Measurements from ENCODE around the gene ZMAT3. TPM values are rescaled to one million over a fixed set of nuclear protein-coding genes. Genes with fewer than 3 reads are reported as not detected.
"Not testable (repeated sequence)": the region's sequence is repeated elsewhere in the genome, so short reads cannot be mapped to it uniquely, and the experiment has no call there.

The ZMAT3 gene
- total and polyA plus RNA-seq, 7 donors, result 2.4 to 16.9 (median 12.4) TPM

DNA sequence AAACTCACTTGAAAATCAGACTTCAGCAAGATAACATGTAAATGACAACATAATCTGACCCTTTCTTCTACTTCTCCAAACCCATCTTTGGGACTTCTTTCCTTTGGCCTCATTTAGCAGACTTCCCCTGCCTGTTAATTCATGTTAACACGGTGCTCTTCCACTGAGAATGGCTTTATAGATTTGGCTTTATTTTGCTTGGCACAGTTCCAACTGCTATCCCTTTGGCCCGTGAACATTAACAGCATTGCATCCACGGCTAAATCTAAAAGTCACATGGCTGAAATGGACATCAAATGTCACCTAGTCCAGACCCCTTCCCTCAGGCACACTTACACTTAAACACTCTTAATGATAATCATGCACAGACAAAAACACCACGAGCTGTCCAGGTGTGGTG, 3.8 kb downstream of the ZMAT3 start:
- no peak for DNase-seq
- 25 to 61% methylated on average over 4 of the region's 4 CpGs for WGBS, 2 donors

DNA sequence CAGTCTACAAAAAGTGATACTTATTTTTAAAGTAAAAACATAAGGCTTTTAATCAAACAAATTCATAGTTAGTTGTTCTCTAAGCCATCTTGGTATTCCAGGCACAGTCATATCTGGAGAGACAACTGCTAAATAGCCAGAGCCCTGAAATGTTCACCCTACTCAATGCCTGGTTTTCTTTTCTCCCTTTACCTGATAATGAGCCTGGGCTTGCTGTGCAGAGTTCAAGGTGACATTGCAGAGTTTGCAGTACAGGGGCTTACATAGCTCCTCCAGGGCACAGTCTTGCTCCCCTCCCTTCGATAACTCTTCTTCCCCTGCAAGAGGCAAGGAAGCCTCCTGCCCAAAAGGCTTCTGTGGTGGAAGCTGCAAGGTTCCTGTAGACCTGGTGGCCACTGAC, 4.3 kb downstream of the ZMAT3 start:
- H3K4me1 ChIP-seq, result peaks cover 0 to 39% (median 32%) of the 10 kb centered on the region in 4 donors
- 96 to 98% methylated on average over 1 of the region's 1 CpG for WGBS, 2 donors
- TF ChIP-seq POLR2AphosphoS5 (IDR thresholded peaks at IDR 0.05), result no peak
- no peak for TF ChIP-seq EP300 (IDR thresholded peaks at IDR 0.05)
- no peak for TF ChIP-seq POLR2A (IDR thresholded peaks at IDR 0.05)
- TF ChIP-seq, protein P1, sequence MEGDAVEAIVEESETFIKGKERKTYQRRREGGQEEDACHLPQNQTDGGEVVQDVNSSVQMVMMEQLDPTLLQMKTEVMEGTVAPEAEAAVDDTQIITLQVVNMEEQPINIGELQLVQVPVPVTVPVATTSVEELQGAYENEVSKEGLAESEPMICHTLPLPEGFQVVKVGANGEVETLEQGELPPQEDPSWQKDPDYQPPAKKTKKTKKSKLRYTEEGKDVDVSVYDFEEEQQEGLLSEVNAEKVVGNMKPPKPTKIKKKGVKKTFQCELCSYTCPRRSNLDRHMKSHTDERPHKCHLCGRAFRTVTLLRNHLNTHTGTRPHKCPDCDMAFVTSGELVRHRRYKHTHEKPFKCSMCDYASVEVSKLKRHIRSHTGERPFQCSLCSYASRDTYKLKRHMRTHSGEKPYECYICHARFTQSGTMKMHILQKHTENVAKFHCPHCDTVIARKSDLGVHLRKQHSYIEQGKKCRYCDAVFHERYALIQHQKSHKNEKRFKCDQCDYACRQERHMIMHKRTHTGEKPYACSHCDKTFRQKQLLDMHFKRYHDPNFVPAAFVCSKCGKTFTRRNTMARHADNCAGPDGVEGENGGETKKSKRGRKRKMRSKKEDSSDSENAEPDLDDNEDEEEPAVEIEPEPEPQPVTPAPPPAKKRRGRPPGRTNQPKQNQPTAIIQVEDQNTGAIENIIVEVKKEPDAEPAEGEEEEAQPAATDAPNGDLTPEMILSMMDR (IDR thresholded peaks at IDR 0.05), result no peak
- DNase-seq, result no peak
- no peaks in the 10 kb centered on the region for H3K9me3 ChIP-seq
- peaks cover 0 to 20% (median 9%) of the 10 kb centered on the region in 4 donors for H3K36me3 ChIP-seq
- no peak overlapping the region for H3K27ac ChIP-seq
- H3K27me3 ChIP-seq, result no peaks in the 10 kb centered on the region
- no peak overlapping the region for H3K4me3 ChIP-seq
- intact Hi-C loops (cut with DNase I), result no loop called here

More for the DNA sequence above, 3.8 kb downstream of the ZMAT3 start:
- intact Hi-C loops (cut with DNase I), result no loop called here
- no peaks in the 10 kb centered on the region for H3K27me3 ChIP-seq
- H3K27ac ChIP-seq, result no peak overlapping the region
- H3K9me3 ChIP-seq, result no peaks in the 10 kb centered on the region
- peaks cover 0 to 41% (median 34%) of the 10 kb centered on the region in 4 donors for H3K4me1 ChIP-seq
- H3K36me3 ChIP-seq, result peaks cover 0 to 20% (median 9%) of the 10 kb centered on the region in 4 donors
- TF ChIP-seq POLR2A (IDR thresholded peaks at IDR 0.05) (no peak), EP300 (IDR thresholded peaks at IDR 0.05) (no peak)
- TF ChIP-seq, protein P1 (IDR thresholded peaks at IDR 0.05), result no peak
- H3K4me3 ChIP-seq, result no peak overlapping the region

GRCh38 chr3:179063945-179064560, 7.6 kb downstream of the ZMAT3 start:
- TF ChIP-seq, protein P1 (IDR thresholded peaks at IDR 0.05), result no peak
- TF ChIP-seq EP300 (IDR thresholded peaks at IDR 0.05), result no peak
- no peak for TF ChIP-seq POLR2AphosphoS5 (IDR thresholded peaks at IDR 0.05)
- TF ChIP-seq POLR2A (IDR thresholded peaks at IDR 0.05), result no peak
- WGBS, 2 donors, result 76 to 79% methylated on average over 6 of the region's 6 CpGs
- no peak overlapping the region for H3K27ac ChIP-seq
- peaks cover 0 to 20% (median 9%) of the 10 kb centered on the region in 4 donors for H3K36me3 ChIP-seq
- no peaks in the 10 kb centered on the region for H3K27me3 ChIP-seq
- intact Hi-C loops (cut with DNase I), result no loop called here
- H3K4me3 ChIP-seq, result no peak overlapping the region
- peaks cover 0 to 18% (median 16%) of the 10 kb centered on the region in 4 donors for H3K4me1 ChIP-seq
- H3K9me3 ChIP-seq, result no peaks in the 10 kb centered on the region
- no peak for DNase-seq

DNA sequence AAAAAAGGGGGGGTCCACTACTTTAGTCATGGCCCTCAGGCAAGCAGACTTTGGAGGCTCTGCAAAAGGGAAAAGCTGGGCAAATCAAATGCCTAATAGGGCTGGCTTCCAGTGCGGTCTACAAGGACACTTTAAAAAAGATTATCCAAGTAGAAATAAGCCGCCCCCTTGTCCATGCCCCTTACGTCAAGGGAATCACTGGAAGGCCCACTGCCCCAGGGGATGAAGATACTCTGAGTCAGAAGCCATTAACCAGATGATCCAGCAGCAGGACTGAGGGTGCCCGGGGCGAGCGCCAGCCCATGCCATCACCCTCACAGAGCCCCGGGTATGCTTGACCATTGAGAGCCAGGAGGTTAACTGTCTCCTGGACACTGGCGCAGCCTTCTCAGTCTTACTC, 15.3 kb downstream of the ZMAT3 start:
- Histone ChIP-seq H3K9me3 (no peaks in the 10 kb centered on the region), H3K27me3 (no peaks in the 10 kb centered on the region), H3K4me1 (no peaks in the 10 kb centered on the region), H3K4me3 (no peak overlapping the region), H3K36me3 (no peaks in the 10 kb centered on the region), H3K27ac (no peak overlapping the region)
- DNase-seq, result no peak
- intact Hi-C loops (cut with DNase I), result no loop called here
- TF ChIP-seq POLR2A (IDR thresholded peaks at IDR 0.05) (no peak), EP300 (IDR thresholded peaks at IDR 0.05) (no peak), POLR2AphosphoS5 (IDR thresholded peaks at IDR 0.05) (no peak)
- TF ChIP-seq, protein P1 (IDR thresholded peaks at IDR 0.05), result no peak
- WGBS, 2 donors, result 96 to 98% methylated on average over 8 of the region's 8 CpGs

GRCh38 chr3:179054565-179054964, 17.0 kb downstream of the ZMAT3 start:
- intact Hi-C loops (cut with DNase I); DNase-seq; H3K4me3 ChIP-seq; H3K9me3 ChIP-seq; H3K27ac ChIP-seq; H3K4me1 ChIP-seq; H3K36me3 ChIP-seq; H3K27me3 ChIP-seq: not testable (repeated sequence)
- WGBS, 2 donors, result 94 to 95% methylated on average over 13 of the region's 13 CpGs
